Pulmonary artery endothelial cell (primary cell): ENCODE measurements around the gene RAB7B. TPM values are rescaled to one million over a fixed set of nuclear protein-coding genes. Genes with fewer than 3 reads are reported as not detected.
"Not testable (repeated sequence)": the region's sequence is repeated elsewhere in the genome, so short reads cannot be mapped to it uniquely, and the experiment has no call there.

Source experiments
- DNase-seq: peaks from one replicate; pipeline ENCODE4 v3.0.0-alpha.2; 2011; ENCODE audit warnings: low read depth, low spot score
- total RNA-seq: library from RNA; depleted of rRNA; stranded (reverse); fragments of >200 nt; gene quantifications from 2 replicates; pipeline ENCODE4 v1.2.3, GENCODE V29; 2014

The RAB7B gene, protein sequence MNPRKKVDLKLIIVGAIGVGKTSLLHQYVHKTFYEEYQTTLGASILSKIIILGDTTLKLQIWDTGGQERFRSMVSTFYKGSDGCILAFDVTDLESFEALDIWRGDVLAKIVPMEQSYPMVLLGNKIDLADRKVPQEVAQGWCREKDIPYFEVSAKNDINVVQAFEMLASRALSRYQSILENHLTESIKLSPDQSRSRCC
- 0.25 and 0.59 TPM in 2 replicates for total RNA-seq

- no peak for DNase-seq
These were observed at the start of gene RAB7B for GRCh38 chr1:206002871-206003801. Gene RAB7B, minus strand, starts transcription at chr1:206003395. Its CDS starts 9,260 bp downstream, at chr1:205994135.

GRCh38 chr1:206052231-206052865 is 49.2 kb upstream of the RAB7B start:
- not testable (repeated sequence) for DNase-seq

DNA sequence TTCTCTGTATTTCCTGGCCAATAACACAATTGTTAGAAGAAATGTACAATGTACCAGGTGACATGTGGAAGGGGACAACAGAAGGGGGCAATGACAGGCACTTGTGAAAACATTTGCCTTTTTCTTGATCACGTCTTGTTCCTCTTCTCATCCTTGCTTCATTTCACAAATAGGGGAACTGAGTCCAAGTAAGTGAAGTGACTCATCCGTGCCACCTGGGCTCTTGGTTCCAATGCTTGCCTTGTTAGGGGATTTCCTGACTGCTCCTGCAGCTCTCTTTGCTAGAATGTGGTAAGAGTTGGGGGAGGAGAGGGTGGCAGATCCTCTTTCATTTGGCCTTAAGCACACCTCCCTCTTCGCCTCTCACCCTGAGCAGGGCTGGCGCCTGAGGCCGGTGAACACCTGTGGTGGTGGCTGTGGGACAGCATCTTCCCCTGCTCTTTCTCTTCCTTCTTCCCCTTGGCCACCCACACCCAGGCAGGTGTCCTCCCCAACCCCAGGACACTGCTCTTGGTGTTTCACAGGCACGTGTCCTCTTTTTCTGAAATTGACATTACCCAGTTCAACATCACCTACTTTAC is 47.5 kb upstream of the RAB7B start:
- DNase-seq, result no peak

DNA sequence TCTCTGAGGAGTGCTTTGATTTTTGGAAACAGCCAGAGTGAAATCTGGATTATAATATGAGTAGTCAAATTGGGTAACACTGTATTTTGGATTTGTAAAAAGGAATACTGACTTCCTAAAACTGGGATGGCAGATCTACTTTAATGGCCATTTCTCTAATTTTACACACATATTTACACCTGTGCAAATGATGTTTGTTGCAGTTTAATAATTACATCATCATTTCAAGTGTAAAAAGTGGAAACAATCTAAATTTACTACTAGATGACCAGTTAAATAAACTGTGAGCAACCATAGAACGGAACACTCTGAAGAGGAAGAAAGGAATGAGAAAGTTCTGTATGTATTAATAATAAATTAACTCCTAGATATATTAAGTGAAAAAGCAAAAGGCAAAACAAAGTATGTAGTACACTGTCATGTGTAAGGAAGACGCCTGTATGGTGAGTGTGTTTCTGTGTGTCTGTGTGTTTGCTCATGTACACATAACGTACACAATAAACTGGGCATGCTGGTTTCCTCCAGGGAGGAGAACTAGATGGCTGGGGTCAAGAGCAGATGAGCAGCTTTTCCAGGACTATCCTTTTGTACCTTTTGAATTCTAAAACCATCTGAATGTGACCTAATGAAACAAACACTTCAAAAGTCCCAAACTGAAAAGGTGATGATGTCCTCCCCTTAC is 46.9 kb upstream of the RAB7B start:
- no peak for DNase-seq

DNA sequence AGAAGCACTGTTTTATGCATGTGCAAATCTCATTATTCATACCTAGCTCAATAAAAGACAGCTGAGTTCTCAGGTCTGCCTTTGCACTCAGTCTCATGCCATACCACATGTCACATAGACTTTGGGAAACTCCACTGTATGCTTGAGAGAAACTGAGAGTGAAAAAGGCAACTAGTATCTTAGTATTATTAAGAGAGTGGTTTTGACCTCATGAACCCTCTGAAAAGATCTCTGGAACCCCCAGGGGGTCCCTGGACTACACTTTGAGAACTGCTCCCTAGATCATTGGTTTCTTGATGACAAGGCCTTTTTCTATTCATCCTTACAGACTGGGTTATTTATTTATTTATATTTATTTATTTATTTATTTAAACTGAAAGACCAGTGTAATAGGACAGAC is 46.1 kb upstream of the RAB7B start:
- no peak for DNase-seq

- no peak for DNase-seq
These were observed 45.4 kb upstream of the RAB7B start for GRCh38 chr1:206048582-206048981.

DNA sequence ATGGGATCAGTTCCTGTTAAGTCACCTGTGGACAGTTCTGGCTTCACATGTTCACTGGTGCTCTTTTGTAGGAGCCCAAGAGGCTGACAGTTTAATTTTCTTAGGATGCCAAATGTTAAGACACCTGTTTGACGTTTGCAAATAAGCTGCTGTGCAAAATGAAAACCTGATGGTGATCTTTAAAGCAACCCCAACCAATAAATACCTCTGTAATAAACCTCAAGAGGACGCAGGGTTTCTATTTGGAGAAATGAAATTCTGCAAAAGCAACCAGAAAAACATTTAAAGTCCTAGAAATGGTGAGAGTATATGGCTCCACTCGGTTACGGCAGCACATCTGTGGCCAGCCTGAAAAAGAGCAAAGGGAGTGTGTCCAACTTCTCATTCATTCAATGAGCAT is 44.1 kb upstream of the RAB7B start:
- no peak for DNase-seq

DNA sequence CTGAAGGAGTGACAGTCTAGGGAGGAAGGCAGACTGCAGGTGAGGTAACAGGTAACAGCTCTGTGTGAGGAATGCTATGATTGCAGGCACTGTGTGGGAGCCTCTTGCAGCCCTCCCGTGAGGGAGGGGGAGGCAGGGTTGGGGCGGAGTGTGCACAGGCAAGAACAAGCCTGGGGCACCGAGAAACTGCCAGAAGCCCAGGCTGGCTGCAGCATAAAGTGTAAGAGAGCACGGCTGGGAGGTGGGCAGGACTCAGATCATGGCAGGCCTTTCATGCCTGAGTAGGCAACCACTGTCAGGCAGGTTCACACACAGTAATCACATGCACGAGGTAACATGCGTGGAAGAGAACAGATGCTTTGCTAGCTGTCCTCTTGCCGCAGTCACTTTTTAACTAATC is 38.4 kb upstream of the RAB7B start:
- DNase-seq, result no peak

GRCh38 chr1:206040328-206040727 is 37.1 kb upstream of the RAB7B start:
- no peak for DNase-seq

DNA sequence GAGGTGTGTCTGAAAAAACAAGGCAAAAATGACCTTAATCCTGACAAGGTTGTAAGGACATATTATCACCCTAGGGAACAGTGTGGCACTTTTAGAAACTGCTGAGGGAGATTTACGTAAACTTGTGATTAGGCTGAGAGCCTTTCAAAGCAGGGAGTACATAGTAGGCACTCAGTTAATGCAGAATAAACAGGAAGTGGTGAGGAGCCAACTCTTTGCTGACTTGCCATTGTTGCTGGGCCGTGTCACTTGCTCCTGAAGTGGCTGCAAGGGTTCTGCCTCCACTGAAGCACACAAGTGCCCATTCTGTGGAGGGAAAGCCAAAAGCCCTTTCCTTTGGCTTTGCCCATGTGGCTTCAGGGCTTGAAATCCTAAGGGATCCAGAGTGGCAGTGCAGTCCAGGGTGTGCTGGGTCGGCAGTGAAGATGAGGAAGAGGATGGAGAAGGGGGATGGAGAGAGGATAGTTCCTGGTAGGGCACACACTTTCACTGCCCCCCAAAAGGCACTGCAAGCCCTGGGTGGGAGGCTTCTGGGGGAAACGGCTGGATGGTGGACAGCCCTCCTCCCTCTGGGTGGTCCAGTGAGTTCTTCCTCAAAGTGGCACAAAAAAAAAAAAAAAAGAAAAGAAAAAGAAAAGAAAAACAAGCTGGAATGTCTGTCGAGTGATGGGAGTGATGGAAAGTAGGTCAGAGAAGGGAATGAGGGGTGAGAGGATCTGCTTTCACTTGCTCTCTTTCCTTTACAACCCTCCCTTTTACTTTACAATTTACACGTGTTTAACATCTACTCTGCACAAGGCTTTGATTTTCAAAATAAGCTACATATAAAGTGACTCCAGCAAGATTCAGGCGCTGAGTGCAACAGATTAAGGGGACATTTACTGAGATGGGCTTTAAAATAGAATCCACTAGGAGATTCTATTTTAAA is 36.1 kb upstream of the RAB7B start:
- no peak for DNase-seq

- DNase-seq, result no peak
These were observed 34.4 kb upstream of the RAB7B start for GRCh38 chr1:206037581-206037980.

DNA sequence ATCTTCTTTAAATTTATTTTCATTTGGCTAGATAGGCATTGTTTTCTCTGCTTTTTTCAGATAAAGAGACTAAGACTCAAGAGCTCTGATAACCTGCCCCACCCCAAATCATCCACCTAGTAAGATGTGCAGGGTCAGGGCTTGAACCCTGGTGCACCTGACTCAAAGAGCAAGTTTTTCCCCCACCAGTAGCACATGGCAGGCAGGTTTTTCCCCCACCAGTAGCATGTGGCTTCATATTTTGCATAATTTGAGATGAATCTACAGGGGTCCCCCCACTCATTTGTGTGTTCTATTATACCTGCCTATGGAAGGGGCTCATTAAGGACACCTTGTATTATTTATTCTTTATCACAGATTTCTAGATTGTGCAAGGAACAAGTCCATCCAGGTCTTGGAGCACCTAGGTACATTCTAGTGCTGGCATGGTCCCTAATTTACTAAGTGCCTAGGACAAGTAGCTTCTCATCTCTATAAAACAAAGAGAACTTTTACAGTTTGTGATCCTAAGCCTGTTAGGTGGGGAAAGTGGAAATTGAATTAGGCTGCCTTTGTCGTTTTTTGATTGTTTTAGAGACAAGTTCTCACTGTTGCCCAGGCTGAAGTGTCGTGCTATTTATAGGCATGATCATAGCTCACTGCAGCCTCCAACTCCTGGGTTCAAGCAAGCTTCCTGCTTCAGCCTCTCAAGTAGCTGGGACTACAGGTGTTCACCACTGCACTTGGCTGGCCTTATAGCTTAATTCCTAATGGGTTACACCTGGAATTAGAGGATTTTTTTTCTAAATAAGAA is 33.7 kb upstream of the RAB7B start:
- DNase-seq, result no peak

DNA sequence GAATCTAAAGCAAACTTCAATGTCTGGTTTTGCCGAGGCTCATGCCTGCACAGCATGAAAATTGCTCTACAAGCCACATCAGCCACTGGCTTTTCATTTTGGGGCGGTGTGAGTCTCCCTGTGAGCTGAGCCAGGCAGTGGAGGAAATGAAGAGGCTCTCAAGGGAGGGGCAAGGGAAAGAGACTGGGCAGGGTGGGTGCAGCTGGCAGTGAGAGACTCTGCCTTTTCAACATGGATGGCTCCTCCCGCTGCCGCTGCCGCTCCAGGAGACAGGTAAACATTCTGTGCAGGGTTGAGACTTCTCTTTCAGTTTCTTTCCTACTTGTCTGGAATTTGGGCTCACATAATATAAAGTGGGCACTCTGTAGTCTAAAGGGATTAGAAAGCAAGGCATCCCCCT is 31.8 kb upstream of the RAB7B start:
- DNase-seq, result no peak

DNA sequence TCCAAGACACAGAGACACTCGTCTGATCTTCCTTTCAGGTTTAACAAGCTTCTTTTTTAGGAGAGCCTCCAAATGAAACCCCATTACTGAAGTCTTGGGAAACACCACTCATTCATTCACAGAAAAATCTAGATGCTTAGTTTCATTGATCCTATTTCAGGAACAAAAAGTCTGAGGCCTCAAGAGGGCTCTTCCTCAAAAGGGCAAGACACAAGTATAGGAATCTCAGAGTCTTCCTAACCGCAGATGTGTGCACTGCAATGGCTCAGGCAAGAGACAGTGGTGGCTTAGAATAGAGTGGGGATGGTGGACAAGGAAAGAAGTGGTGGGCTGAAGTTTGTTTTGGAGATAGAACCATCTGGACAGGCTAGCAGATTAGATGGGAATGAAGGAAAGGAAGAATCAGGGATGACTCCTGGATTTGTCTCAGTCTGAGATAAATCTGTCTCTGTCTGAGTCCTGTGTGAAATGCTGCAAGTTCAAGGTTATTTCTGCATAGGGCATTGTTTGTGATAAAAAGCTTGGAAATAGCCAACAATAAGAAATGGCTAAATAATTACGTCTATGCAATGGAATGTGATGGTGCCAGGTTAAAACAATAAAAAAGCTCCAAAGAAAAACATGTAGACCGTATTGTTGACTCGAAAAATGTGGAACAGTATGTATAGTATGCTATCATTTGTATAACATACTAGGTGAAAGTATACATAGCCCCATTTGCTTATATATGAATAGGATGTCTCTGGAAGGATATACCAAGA is 29.4 kb upstream of the RAB7B start:
- peak; percentile 41 for DNase-seq

DNA sequence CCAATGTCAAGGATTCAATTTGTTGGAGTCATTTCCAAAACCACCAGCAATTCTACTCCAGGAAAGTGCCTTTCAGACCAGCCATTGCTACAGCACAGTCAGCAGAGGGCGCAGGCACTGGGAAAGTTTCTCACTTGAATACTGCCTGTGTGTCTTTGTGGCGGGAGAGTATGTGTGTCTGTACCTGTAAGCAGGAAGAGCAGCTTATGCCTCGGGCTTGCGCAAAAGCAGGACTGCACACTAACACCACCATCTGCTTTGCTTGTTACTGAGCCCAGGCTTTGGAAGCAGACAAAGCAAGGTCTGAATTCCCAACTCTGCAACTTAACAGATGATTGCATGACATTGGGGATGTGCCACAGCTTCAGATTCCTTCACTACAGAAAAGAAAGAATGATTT is 27.5 kb upstream of the RAB7B start:
- peak; percentile 44 for DNase-seq

DNA sequence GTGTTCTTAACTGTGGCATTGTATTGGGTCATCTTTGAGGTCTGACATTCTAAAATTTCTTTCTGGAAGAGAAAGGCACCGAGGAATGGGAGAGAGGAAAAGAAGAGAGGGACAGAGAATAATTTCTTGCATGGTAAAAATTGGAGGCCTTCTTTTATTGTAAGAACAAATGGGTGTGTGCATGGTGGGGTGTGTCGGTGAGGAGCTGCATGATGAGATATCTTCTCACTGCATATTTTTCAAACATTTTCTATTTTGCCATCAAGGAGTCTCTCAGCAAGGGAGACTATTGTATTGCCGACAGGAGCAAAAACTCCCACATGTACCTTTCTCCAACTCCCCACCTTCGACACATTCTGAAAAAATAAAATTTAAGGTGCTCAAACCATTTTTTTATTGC is 27.0 kb upstream of the RAB7B start:
- no peak for DNase-seq

DNA sequence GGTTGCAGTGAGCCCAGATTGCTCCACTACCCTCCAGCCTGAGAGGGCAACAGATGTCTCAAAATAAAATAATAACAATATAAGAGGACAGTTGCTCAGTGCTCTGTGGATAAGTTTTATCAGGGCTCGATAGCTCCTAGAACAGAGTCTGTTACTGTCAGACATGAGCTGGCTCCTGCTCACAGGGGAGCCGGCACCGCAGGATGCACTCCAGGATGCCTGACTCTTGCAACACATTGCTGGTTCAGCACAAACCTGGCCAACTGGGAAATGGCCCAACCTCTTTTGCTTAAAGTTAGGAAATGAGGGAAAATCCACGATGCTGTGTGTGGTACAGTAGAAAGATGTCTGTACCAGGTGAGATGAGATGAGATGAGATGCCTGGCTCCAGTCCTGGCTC is 26.3 kb upstream of the RAB7B start:
- no peak for DNase-seq

- DNase-seq, result no peak
These were observed 22.2 kb upstream of the RAB7B start for GRCh38 chr1:206025283-206025820.
